Neural crest cell (in vitro differentiated cells): ENCODE results near the gene CACTIN. TPM values are rescaled to one million over a fixed set of nuclear protein-coding genes. Genes with fewer than 3 reads are reported as not detected.

Experiments used
- DNase-seq: peaks from one replicate; pipeline ENCODE4 v3.0.0; 2021; ENCODE audit warnings: low read depth, mixed read lengths, low spot score
- H3K27ac Mint-ChIP-seq: one replicate; pipeline ENCODE4 v1.8.0; 2021; ENCODE audit warnings: mild to moderate bottlenecking, mixed read lengths; ENCODE audit not compliant: unreplicated experiment
- H3K27me3 Mint-ChIP-seq: 2 replicates; pipeline ENCODE4 v1.8.0; 2021; ENCODE audit warnings: low read depth, mild to moderate bottlenecking, mixed read lengths
- H3K36me3 Mint-ChIP-seq: 2 replicates; pipeline ENCODE4 v1.8.0; 2021; ENCODE audit warnings: low read depth, mild to moderate bottlenecking, mixed read lengths
- H3K4me1 Mint-ChIP-seq: 2 replicates; pipeline ENCODE4 v1.8.0; 2021; ENCODE audit warnings: mixed read lengths
- H3K4me3 Mint-ChIP-seq: one replicate; pipeline ENCODE4 v1.8.0; 2021; ENCODE audit warnings: mild to moderate bottlenecking, mixed read lengths
- H3K9me3 Mint-ChIP-seq: 2 replicates; pipeline ENCODE4 v1.8.0; 2021; ENCODE audit warnings: mixed read lengths
- total RNA-seq: library from RNA; stranded (reverse); gene quantifications from 2 replicates; pipeline ENCODE4 v1.2.1, GENCODE V29; 2021
- TF ChIP-seq, protein P1 (sequence below): fragments of 200-600 bp; sonication (generic); conservative IDR thresholded peaks from 2 replicates; pipeline ENCODE4 v1.5.0; 2021; ENCODE audit warnings: antibody characterized with exemption, mild to moderate bottlenecking

Gene CACTIN
- total RNA-seq, 1 donor from 2014 or later, result 33.5 TPM

DNA sequence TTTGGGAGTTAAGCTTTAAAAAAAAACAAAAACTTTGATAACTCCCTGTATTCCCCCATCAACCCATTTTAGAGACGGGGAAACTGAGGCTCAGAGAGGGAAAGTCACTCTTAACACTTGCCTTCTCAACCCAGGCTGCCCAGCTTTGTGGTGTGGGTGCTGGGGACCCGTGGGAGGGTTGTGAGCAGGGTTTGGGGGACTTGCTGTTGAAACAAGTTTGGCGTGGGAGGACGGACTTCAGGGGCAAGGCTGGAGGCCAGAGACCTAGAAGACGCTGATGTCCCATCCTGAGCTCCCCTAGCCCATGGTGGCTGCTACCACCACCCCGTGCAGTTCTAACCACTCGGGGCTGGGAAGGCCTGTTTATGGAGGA lies 747 bp upstream of the CACTIN start:
- DNase-seq, result no peak
- peak overlapping the region; percentile 90 for H3K4me3 Mint-ChIP-seq
- H3K27me3 Mint-ChIP-seq, result no peaks in the 10 kb centered on the region
- H3K4me1 Mint-ChIP-seq, result peaks cover 24% of the 10 kb centered on the region
- no peak overlapping the region for H3K27ac Mint-ChIP-seq
- TF ChIP-seq, protein P1, sequence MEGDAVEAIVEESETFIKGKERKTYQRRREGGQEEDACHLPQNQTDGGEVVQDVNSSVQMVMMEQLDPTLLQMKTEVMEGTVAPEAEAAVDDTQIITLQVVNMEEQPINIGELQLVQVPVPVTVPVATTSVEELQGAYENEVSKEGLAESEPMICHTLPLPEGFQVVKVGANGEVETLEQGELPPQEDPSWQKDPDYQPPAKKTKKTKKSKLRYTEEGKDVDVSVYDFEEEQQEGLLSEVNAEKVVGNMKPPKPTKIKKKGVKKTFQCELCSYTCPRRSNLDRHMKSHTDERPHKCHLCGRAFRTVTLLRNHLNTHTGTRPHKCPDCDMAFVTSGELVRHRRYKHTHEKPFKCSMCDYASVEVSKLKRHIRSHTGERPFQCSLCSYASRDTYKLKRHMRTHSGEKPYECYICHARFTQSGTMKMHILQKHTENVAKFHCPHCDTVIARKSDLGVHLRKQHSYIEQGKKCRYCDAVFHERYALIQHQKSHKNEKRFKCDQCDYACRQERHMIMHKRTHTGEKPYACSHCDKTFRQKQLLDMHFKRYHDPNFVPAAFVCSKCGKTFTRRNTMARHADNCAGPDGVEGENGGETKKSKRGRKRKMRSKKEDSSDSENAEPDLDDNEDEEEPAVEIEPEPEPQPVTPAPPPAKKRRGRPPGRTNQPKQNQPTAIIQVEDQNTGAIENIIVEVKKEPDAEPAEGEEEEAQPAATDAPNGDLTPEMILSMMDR, result no peak
- H3K36me3 Mint-ChIP-seq, result no peaks in the 10 kb centered on the region
- H3K9me3 Mint-ChIP-seq, result no peaks in the 10 kb centered on the region

DNA sequence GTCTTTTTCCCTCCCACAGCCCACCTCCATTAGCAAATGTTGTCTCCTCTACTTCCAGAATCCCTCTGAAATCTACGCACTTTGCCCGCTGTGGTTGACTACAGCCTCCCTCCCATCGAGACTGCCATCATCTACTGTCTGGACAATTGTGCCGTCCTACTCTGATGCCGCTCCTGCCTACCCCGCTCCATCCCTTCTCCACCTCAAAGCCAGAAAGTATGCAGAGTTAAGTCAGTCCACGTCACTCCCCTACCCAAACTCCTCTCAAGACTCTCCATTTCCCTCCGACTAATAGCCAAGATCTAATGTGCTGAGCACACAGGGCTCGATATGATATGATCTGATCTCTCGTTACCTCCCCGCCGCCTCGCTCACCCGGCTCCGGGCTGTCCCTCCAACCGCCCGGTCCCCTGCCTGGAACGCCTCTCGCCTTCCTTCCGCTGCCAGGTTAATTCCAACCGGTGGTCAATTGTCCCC lies 556 bp downstream of the CACTIN start:
- Mint-ChIP-seq H3K4me3 (peak overlapping the region; percentile 90), H3K4me1 (peaks cover 24% of the 10 kb centered on the region), H3K27me3 (no peaks in the 10 kb centered on the region), H3K36me3 (no peaks in the 10 kb centered on the region), H3K9me3 (no peaks in the 10 kb centered on the region), H3K27ac (peak overlapping the region; percentile 100)
- TF ChIP-seq, protein P1, result no peak
- no peak for DNase-seq

DNA sequence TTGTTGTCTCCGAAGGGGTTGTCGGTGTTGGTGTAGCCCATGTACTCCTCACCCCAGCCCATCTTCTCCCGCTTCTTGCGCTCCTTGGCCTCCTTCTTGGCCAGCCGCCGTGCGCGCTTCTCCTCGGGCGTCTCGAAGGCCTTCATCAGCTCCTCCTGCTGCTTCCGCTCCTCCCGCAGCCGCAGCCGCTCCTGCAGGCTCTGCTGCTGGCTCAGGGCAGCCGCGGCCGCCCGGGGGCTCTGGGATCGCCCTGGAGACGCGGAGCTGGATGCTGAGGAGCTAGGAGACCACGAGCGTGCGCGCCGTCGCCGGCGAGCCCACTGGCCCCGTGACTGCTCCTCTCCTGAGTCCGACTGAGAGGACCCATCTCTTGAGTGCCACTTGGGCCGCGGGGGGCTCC lies 2.9 kb downstream of the CACTIN start:
- TF ChIP-seq, protein P1, result no peak
- Mint-ChIP-seq H3K4me3 (peak overlapping the region; percentile 90), H3K4me1 (peaks cover 24% of the 10 kb centered on the region), H3K36me3 (no peaks in the 10 kb centered on the region), H3K9me3 (no peaks in the 10 kb centered on the region), H3K27me3 (no peaks in the 10 kb centered on the region), H3K27ac (no peak overlapping the region)
- DNase-seq, result no peak

DNA sequence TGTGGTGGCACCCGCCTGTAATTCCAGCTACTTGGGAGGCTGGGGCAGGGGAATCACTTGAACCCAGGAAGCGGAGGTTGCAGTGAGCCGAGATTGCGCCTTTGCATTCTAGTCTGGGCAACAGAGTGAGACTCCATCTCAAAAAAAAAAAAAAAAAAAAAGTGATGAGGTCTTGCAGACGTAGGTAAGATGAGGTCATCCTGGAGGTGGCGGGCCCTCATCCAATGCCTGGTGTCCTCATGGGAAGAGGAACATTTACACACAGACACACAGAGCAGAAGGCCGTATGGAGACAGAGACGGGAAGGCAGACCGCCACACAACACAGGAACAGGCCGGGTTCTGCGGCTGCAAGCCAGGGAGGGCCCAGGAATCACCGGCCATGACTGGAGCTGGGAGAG lies 4.4 kb downstream of the CACTIN start:
- Mint-ChIP-seq H3K4me3 (peak overlapping the region; percentile 59), H3K4me1 (peaks cover 24% of the 10 kb centered on the region), H3K27me3 (no peaks in the 10 kb centered on the region), H3K36me3 (no peaks in the 10 kb centered on the region), H3K9me3 (no peaks in the 10 kb centered on the region), H3K27ac (no peak overlapping the region)
- TF ChIP-seq, protein P1, result no peak
- no peak for DNase-seq

DNA sequence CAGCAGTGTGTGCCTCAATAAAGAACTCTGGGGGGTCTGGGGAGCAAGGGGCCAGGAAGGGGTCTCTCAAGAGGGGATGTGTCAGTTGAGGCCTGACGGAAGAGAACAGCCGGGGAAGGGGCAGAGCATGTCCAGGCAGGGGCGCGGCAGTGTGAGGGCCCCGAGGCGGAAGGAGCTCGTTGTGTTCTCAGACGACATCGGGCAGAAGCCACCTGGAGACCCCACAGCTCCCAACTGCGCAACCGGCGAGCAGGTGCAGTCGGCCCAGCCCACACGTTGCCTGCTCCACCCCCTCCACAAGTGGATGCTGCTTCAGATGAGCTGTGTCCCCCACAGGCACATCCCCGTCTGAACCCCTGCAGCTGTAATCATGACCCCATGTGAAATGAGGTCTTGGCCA lies 4.9 kb downstream of the CACTIN start:
- no peak for DNase-seq
- Mint-ChIP-seq H3K4me1 (peaks cover 19% of the 10 kb centered on the region), H3K27ac (no peak overlapping the region), H3K9me3 (no peaks in the 10 kb centered on the region), H3K4me3 (no peak overlapping the region), H3K36me3 (no peaks in the 10 kb centered on the region), H3K27me3 (no peaks in the 10 kb centered on the region)
- TF ChIP-seq, protein P1, result no peak
